T-cell (primary cell): Measurements from ENCODE around the gene NFIA. TPM values are rescaled to one million over a fixed set of nuclear protein-coding genes. Genes with fewer than 3 reads are reported as not detected.

Experiments used
- ATAC-seq, 4 experiments: fragments of 200-7000 bp in 3 of 4; fragments of 150-1000 bp in 1 of 4; cut with Tn5 transposase; replicated peaks in 1 of 4; 1 replicate in 3 of 4; 2 replicates in 1 of 4; pipeline ENCODE4 v1.10.0; 2021; ENCODE audit warnings: moderate library complexity in 3 of 4, mild to moderate bottlenecking in 2 of 4, moderate number of reproducible peaks in 1 of 4
- CTCF ChIA-PET, 2 donors: fragments of 300-600 bp; sonication (Branson Sonifier 250); formaldehyde crosslinking; loops; one replicate each; lab custom pipeline; 2022; ENCODE audit warnings: antibody characterized with exemption in 2 of 2; lab: Charles Lee
- POLR2A ChIA-PET, 2 donors: fragments of 300-600 bp; sonication (Branson Sonifier 250); formaldehyde crosslinking; loops; one replicate each; lab custom pipeline; 2022; ENCODE audit warnings: antibody characterized with exemption in 2 of 2; lab: Charles Lee
- DNase-seq, 35 experiments: peaks; one replicate each; pipeline versions ENCODE4 v3.0.0 to v3.0.0-alpha.2; 2013 to 2023
- H3K27ac ChIP-seq: one replicate; pipeline ENCODE4 v1.5.1; 2013; ENCODE audit warnings: low read length
- H3K27me3 ChIP-seq, 2 experiments: replicated peaks in 1 of 2; 1 replicate in 1 of 2; 2 replicates in 1 of 2; pipeline versions ENCODE4 v1.6.1 to v1.7.0; 2013; ENCODE audit warnings: low read length in 1 of 2, mixed read lengths in 1 of 2; ENCODE audit not compliant: control insufficient read depth in 2 of 2, insufficient read depth in 2 of 2; ENCODE audit errors: extremely low read depth in 1 of 2
- H3K36me3 ChIP-seq, 2 donors: 1 replicate in 1 of 2; 2 replicates in 1 of 2; pipeline versions ENCODE4 v1.6.1 to v1.7.0; 2013; ENCODE audit warnings: low read length in 1 of 2; ENCODE audit not compliant: control insufficient read depth in 2 of 2, insufficient read depth in 1 of 2; ENCODE audit errors: extremely low read depth in 1 of 2
- H3K4me1 ChIP-seq, 2 experiments: 1 replicate in 1 of 2; 2 replicates in 1 of 2; pipeline versions ENCODE4 v1.6.1 to v1.7.0; 2013; ENCODE audit warnings: low read length in 2 of 2, mixed read lengths in 1 of 2; ENCODE audit not compliant: insufficient read depth in 2 of 2, control insufficient read depth in 1 of 2; ENCODE audit errors: extremely low read depth in 1 of 2
- H3K4me3 ChIP-seq, 2 donors: 1 replicate in 1 of 2; 2 replicates in 1 of 2; pipeline versions ENCODE4 v1.5.1 to v1.7.0; 2013; ENCODE audit warnings: mild to moderate bottlenecking in 2 of 2, low read length in 1 of 2, moderate library complexity in 1 of 2; ENCODE audit not compliant: control insufficient read depth in 1 of 2; ENCODE audit errors: extremely low read depth in 1 of 2
- H3K9me3 ChIP-seq: 2 replicates; pipeline ENCODE4 v1.7.0; 2013
- H3K27ac Mint-ChIP-seq, 2 donors: one replicate each; pipeline ENCODE4 v1.8.0; 2020 to 2021; ENCODE audit warnings: mild to moderate bottlenecking in 2 of 2, mixed read lengths in 2 of 2
- H3K27me3 Mint-ChIP-seq, 2 donors: one replicate each; pipeline ENCODE4 v1.8.0; 2021 to 2022; ENCODE audit warnings: mixed read lengths in 2 of 2
- H3K36me3 Mint-ChIP-seq: one replicate; pipeline ENCODE4 v1.8.0; 2021; ENCODE audit warnings: mixed read lengths
- H3K4me1 Mint-ChIP-seq, 3 donors: one replicate each; pipeline ENCODE4 v1.8.0; 2020 to 2022; ENCODE audit warnings: mixed read lengths in 3 of 3, mild to moderate bottlenecking in 1 of 3
- H3K4me3 Mint-ChIP-seq, 3 donors: one replicate each; pipeline ENCODE4 v1.8.0; 2020 to 2022; ENCODE audit warnings: mild to moderate bottlenecking in 3 of 3, mixed read lengths in 3 of 3, moderate library complexity in 3 of 3
- H3K9me3 Mint-ChIP-seq, 3 donors: one replicate each; pipeline ENCODE4 v1.8.0; 2020 to 2022; ENCODE audit warnings: mixed read lengths in 3 of 3
- WGBS: methylation state at CpG from one replicate; pipeline ENCODE4 v1.1.5; 2013; ENCODE audit warnings: missing lambda C conversion rate; ENCODE audit not compliant: insufficient coverage; 5-methylcytosine and 5-hydroxymethylcytosine counted together
- total RNA-seq, 35 experiments: library from RNA in 6 of 35; stranded (reverse) in 6 of 35; fragments of 120-200 nt in 1 of 35; gene quantifications; one replicate each; pipeline versions ENCODE4 v1.2.1 to v1.2.4 and lab custom pipeline; 2013 to 2026

The NFIA gene
- total RNA-seq, 5 donors from 2014 or later (not counting 1 experiment from before 2014, with no cell fraction given) = 5.1 to 10.1 (median 7.1) TPM

DNA sequence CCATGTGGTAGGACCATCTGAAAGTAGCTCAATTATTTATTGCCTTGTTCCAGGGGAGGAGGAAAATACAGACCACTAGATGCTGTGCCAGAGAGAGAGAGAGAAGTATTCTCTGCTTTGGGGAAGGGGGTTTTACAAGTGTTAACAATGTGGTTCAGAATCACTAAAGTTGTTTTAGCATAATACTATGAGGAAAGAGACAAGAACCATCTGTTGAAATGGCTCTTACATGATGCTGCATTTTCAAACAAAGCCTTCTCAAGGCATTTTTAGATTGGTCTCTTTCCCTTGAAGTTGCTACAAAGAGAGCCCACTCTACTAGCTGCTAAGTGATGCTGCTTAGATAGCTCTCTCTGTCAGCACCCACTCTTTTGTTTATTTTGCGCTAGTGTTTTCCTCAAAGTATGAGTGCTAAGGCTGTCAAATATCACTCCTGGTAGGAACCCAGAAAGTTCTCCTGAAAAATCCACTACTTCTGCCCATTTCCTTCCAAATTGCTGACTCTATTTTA is 255.1 kb downstream of the NFIA start:
- Histone ChIP-seq H3K9me3 (no peaks in the 10 kb centered on the region), H3K36me3 (no peaks in the 10 kb centered on the region), H3K4me3 (no peak overlapping the region), H3K4me1 (no peaks in the 10 kb centered on the region), H3K27ac (no peak overlapping the region), H3K27me3 (no peaks in the 10 kb centered on the region)
- Mint-ChIP-seq H3K27me3 (no peaks in the 10 kb centered on the region), H3K4me3 (no peak overlapping the region), H3K4me1 (no peaks in the 10 kb centered on the region), H3K27ac (no peak overlapping the region), H3K36me3 (no peaks in the 10 kb centered on the region), H3K9me3 (no peaks in the 10 kb centered on the region)
- CTCF ChIA-PET = no interaction called here
- no CpG with 5 or more reads among the region's 1 CpG for WGBS
- POLR2A ChIA-PET = no interaction called here
- no peak for ATAC-seq
- DNase-seq = no peak

DNA sequence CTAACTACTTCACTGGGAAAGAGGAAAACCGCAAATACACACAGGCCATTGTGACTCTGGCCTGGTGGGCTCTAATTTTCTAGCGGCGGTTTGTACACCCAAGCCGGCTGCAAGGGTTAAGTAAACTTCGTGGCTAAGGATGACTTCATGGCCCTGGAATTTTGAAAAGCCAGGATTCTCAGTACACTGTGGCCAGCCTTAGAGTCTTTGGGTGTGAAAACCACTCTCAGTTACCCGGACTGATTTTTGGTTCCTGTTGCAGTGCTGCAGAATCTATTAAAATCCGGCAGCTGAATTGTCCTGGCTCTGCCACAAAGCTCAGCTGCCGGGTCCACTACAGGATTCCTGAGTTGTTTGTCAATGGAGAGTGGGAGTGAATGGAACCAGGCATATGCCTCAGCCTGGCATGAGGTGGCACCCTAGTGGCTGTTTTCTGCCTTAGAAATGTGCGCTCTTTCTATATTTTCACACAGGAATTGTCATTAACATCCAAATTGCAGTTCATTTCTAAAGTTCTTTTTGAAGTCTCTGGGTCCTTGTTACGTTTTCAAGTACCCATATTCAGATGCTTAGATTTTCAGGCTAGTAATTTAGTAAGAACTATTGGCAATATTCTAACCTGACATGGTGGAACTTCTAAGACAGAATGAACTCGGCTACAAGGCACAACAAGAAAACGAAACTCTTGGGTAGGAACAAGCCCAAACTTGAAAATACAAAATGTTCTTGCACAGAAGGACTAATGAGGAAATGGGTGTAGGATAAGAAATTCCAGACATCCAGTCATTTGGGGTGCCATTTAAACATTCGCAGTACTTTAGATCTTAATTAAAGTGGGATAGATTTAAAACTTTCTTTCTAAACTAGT is 255.9 kb downstream of the NFIA start:
- CTCF ChIA-PET = no interaction called here

DNA sequence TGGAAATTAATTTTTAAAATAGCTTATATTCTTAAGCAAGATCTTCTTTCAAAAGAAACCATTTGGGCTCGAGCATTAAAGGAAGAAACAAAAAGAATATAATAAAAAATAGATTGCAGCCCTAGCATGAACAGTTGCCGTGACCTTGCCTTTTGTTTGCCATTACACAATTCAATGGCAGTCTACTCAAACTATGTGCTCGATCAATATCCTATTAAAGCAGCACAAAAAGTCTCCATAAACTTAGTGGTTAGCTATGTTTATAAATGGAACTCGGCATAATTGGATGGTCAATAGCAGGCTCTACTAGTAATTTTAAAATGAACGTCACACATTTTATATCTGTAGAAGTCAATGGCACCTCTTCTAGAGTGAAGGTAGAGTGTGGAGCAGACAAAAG is 256.5 kb downstream of the NFIA start:
- Mint-ChIP-seq H3K4me3 (no peak overlapping the region), H3K36me3 (no peaks in the 10 kb centered on the region), H3K27ac (no peak overlapping the region), H3K4me1 (no peaks in the 10 kb centered on the region), H3K9me3 (no peaks in the 10 kb centered on the region), H3K27me3 (no peaks in the 10 kb centered on the region)
- CTCF ChIA-PET = interaction anchor here in 1 of 2 donors (0.6 kb wide), 1 partner anchor 295 kb away, joined by 4 read pairs; no protein-coding TSS in a partner anchor
- Histone ChIP-seq H3K36me3 (no peaks in the 10 kb centered on the region), H3K27me3 (no peaks in the 10 kb centered on the region), H3K27ac (no peak overlapping the region), H3K9me3 (no peaks in the 10 kb centered on the region), H3K4me1 (no peaks in the 10 kb centered on the region), H3K4me3 (no peak overlapping the region)
- DNase-seq = no peak
- ATAC-seq = no peak
- no CpG with 5 or more reads among the region's 5 CpGs for WGBS
- POLR2A ChIA-PET = no interaction called here

More for the DNA sequence above, 255.9 kb downstream of the NFIA start:
- Histone ChIP-seq H3K9me3 (no peaks in the 10 kb centered on the region), H3K36me3 (no peaks in the 10 kb centered on the region), H3K27me3 (no peaks in the 10 kb centered on the region), H3K27ac (no peak overlapping the region), H3K4me3 (no peak overlapping the region), H3K4me1 (no peaks in the 10 kb centered on the region)
- H3K27me3 Mint-ChIP-seq = no peaks in the 10 kb centered on the region
- no peaks in the 10 kb centered on the region for H3K9me3 Mint-ChIP-seq
- POLR2A ChIA-PET = no interaction called here
- H3K36me3 Mint-ChIP-seq = no peaks in the 10 kb centered on the region
- DNase-seq (no peak), ATAC-seq (no peak)
- H3K27ac Mint-ChIP-seq = no peak overlapping the region
- H3K4me1 Mint-ChIP-seq = no peaks in the 10 kb centered on the region
- H3K4me3 Mint-ChIP-seq = no peak overlapping the region
- WGBS = 71% methylated on average over 9 of the region's 13 CpGs

DNA sequence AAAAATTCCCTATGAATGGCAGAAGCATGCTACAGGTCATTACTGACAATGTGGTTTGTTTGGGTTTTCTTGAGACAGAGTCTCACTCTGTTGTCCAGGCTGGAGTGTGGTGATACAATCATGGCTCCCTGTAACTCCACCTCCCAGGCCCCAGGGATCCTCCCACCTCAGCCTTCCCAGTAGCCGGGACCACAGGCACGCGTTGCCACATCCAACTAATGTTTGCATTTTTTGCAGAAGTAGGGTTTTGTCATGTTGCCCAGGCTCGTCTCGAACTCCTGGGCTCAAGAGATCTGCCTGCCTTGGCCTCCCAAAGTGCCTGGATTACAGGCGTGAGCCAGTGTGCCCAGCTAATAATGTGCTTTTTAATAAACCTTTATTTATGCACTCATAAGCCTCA is 259.1 kb downstream of the NFIA start:
- H3K36me3 Mint-ChIP-seq = no peaks in the 10 kb centered on the region
- no peak for ATAC-seq
- H3K27me3 Mint-ChIP-seq = no peaks in the 10 kb centered on the region
- no peak overlapping the region for H3K27ac Mint-ChIP-seq
- Histone ChIP-seq H3K27ac (no peak overlapping the region), H3K9me3 (no peaks in the 10 kb centered on the region), H3K27me3 (no peaks in the 10 kb centered on the region), H3K4me1 (no peaks in the 10 kb centered on the region), H3K36me3 (no peaks in the 10 kb centered on the region), H3K4me3 (no peak overlapping the region)
- POLR2A ChIA-PET = no interaction called here
- no peaks in the 10 kb centered on the region for H3K9me3 Mint-ChIP-seq
- 100% methylated on average over 2 of the region's 6 CpGs for WGBS
- no peaks in the 10 kb centered on the region for H3K4me1 Mint-ChIP-seq
- DNase-seq = no peak
- CTCF ChIA-PET = no interaction called here
- H3K4me3 Mint-ChIP-seq = no peak overlapping the region

DNA sequence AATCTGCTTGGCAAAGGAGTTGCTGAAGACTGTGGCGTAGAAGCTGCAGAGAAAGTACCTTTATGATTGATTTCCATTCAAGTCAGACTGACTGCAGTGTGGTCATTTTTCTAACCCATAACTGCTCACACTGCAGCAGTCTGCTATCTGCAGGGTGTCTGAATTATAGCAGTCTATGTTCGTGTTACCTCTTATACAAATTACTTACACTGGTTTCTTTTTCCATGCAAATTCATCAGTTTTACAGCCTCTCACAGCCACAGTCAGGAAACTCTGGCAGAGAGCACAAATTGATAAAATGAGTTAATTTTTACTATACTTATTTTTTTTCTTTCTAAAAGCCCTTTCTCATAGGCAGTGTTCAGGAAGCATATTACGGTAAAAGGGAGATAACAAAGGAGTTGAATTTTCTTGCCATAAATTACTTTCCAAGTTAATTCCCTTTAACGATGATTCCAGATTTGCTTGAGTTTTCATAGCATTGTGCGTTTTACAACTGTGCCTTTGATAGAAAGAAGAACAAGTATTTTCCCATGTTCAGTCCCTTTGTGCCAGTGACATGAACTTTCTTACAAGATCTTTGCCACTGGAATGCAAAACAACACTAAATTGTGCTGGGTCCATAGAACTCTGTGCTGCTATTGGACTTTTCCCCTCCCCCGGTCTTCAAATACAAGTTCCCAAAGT is 261.5 kb downstream of the NFIA start:
- Mint-ChIP-seq H3K27ac (no peak overlapping the region), H3K4me3 (no peak overlapping the region), H3K4me1 (no peaks in the 10 kb centered on the region), H3K36me3 (peaks cover 7% of the 10 kb centered on the region), H3K27me3 (no peaks in the 10 kb centered on the region), H3K9me3 (no peaks in the 10 kb centered on the region)
- H3K9me3 ChIP-seq = no peaks in the 10 kb centered on the region
- ATAC-seq (no peak), DNase-seq (no peak)
- CTCF ChIA-PET = no interaction called here
- H3K4me3 ChIP-seq = no peak overlapping the region
- POLR2A ChIA-PET = no interaction called here
- 80% methylated on average over 1 of the region's 6 CpGs for WGBS
- H3K27me3 ChIP-seq = no peaks in the 10 kb centered on the region
- H3K36me3 ChIP-seq = no peaks in the 10 kb centered on the region
- H3K27ac ChIP-seq = no peak overlapping the region
- no peaks in the 10 kb centered on the region for H3K4me1 ChIP-seq

DNA sequence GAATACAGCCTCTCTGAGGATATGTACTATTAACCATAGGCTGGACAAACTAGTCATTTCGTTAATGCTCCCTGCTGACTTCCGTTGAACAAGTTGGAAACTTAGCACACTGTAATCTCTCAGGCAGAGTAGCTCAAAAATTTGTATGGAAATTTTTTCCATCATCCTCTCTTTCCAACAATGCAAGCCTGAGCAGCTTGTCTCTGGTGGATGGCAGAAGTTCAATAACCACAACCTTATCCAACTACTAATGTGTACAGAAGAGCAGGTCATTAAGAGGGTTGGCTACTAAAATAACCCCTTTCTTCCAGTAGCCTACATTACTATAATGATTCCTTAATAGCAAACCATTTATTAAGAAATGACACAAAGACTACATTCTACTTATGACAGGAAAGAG is 262.3 kb downstream of the NFIA start:
- no peak for ATAC-seq
- H3K27me3 Mint-ChIP-seq = no peaks in the 10 kb centered on the region
- no peak overlapping the region for H3K4me3 Mint-ChIP-seq
- Histone ChIP-seq H3K27ac (no peak overlapping the region), H3K9me3 (no peaks in the 10 kb centered on the region), H3K36me3 (no peaks in the 10 kb centered on the region), H3K4me3 (no peak overlapping the region), H3K4me1 (no peaks in the 10 kb centered on the region), H3K27me3 (no peaks in the 10 kb centered on the region)
- 100% methylated on average over 1 of the region's 2 CpGs for WGBS
- H3K36me3 Mint-ChIP-seq = peaks cover 7% of the 10 kb centered on the region
- POLR2A ChIA-PET = no interaction called here
- no peaks in the 10 kb centered on the region for H3K4me1 Mint-ChIP-seq
- no peak overlapping the region for H3K27ac Mint-ChIP-seq
- CTCF ChIA-PET = interaction anchor here in 1 of 2 donors (0.5 kb wide), 1 partner anchor 60 kb away, joined by 4 read pairs; no protein-coding TSS in a partner anchor
- DNase-seq = no peak
- no peaks in the 10 kb centered on the region for H3K9me3 Mint-ChIP-seq
